Activated T-helper 17 cell treated with anti-CD3 and anti-CD28 coated beads, Interleukin-2, amount 50 U/mL, for 72 hours (primary cell): ENCODE data around the gene FEZ2. TPM values are rescaled to one million over a fixed set of nuclear protein-coding genes. Genes with fewer than 3 reads are reported as not detected.
"Not testable (repeated sequence)": the region's sequence is repeated elsewhere in the genome, so short reads cannot be mapped to it uniquely, and the experiment has no call there.

Experiments
- ATAC-seq: fragments of 150-1000 bp; cut with Tn5 transposase; replicated peaks from 2 replicates; pipeline ENCODE4 v1.10.0; 2021; ENCODE audit warnings: mild to moderate bottlenecking, moderate library complexity
- H3K27ac Mint-ChIP-seq: one replicate; pipeline ENCODE4 v1.8.0; 2022; ENCODE audit warnings: mixed read lengths
- H3K27me3 Mint-ChIP-seq: one replicate; pipeline ENCODE4 v1.8.0; 2022; ENCODE audit warnings: mixed read lengths
- H3K36me3 Mint-ChIP-seq: one replicate; pipeline ENCODE4 v1.8.0; 2022; ENCODE audit warnings: low read depth, mild to moderate bottlenecking, mixed read lengths
- H3K4me1 Mint-ChIP-seq: one replicate; pipeline ENCODE4 v1.8.0; 2022; ENCODE audit warnings: mixed read lengths
- H3K4me3 Mint-ChIP-seq: one replicate; pipeline ENCODE4 v1.8.0; 2022; ENCODE audit warnings: mild to moderate bottlenecking, mixed read lengths
- H3K9me3 Mint-ChIP-seq: one replicate; pipeline ENCODE4 v1.8.0; 2022; ENCODE audit warnings: mixed read lengths
- total RNA-seq, 2 donors: library from RNA; stranded (reverse); gene quantifications; one replicate each; pipeline ENCODE4 v1.2.3, GENCODE V29; 2022

Gene FEZ2
- total RNA-seq, 2 donors from 2014 or later, result 10.2 to 16.3 TPM

DNA sequence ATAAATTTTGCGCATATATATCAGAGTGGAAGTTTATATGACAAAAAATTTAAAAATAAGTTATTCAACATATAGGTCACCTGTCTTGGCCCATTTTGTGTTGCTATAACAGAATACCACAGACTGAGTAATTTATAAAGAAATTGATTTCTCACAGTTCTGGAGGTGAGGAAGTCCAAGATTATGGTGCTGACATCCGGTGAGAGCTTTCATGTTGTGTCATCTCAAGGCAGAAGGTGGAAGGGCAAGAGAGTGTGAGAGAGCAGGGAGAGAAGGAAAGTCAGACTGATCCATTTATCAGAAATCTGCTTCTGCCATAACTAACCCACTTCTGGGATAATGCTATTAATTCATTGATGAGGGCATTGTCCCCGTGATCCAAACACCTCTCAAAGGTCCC is 9.0 kb upstream of the FEZ2 start:
- Mint-ChIP-seq H3K4me3 (no peak overlapping the region), H3K36me3 (no peaks in the 10 kb centered on the region), H3K9me3 (no peaks in the 10 kb centered on the region), H3K27me3 (peaks cover 13% of the 10 kb centered on the region), H3K27ac (no peak overlapping the region), H3K4me1 (no peaks in the 10 kb centered on the region)
- ATAC-seq, result no peak

DNA sequence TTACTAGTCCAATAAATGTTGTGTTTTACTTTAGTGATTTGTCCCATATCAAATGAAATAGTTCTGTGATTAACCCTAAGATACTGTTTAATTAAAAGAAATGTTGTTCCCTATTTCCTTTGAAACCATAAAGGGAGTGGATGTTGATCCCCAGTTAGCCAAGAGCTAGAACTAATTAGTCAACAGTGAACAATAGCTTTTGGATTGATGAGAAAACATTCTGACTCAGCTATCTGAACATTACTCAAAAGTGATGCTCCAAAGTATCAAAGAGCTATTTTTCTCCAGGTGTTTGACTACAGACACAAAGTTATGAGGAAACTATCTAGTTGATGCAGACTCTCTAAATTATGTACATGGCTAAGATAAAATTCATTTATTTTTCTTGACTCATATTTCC is 7.3 kb upstream of the FEZ2 start:
- peaks cover 8% of the 10 kb centered on the region for H3K27me3 Mint-ChIP-seq
- H3K27ac Mint-ChIP-seq, result no peak overlapping the region
- no peak for ATAC-seq
- no peaks in the 10 kb centered on the region for H3K4me1 Mint-ChIP-seq
- no peak overlapping the region for H3K4me3 Mint-ChIP-seq
- no peaks in the 10 kb centered on the region for H3K9me3 Mint-ChIP-seq
- no peaks in the 10 kb centered on the region for H3K36me3 Mint-ChIP-seq

DNA sequence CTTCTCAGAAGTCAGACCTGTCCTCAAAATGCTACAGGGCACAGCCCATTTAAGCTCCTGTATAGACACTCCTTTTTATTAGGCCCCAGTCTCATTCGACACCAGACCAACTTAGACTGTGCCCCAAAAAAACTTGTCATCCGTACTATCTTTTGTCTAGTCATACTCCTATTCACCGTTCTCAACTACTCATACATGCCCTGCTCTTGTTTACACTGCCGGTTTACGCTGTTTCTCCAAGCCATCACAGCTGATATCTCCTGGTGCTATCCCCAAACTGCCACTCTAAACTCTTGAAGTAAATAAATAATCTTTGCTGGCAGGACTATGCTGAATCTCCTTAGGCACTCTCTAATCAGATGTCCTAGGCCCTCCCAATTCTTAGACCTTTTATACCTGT is 5.7 kb upstream of the FEZ2 start:
- ATAC-seq, H3K9me3 Mint-ChIP-seq, H3K27me3 Mint-ChIP-seq, H3K36me3 Mint-ChIP-seq, H3K4me1 Mint-ChIP-seq, H3K27ac Mint-ChIP-seq, H3K4me3 Mint-ChIP-seq: not testable (repeated sequence)

DNA sequence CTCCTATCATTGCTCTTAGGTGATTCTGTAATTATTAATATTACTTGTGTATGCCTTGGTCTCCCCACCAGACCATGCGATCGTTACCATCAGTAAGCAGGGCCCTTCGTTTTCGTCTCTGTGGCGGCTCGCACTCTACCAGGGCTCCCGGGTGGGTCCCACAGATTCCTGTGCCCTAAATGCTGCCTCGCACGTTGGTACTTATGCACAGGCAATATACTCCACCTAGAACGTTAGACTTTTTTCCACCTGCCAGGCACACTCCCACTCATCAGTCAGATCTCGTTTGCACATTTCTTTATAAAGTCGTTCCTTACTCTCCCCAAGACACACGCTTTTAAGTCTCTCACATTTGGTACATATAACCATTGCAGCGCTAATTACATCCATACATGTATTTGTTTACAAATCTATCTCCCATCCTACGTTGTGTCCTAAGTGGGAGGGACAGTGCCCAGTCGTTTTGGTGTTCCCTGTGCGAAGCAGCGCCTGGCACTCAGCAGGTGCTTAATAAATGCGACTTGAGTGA is 901 bp downstream of the FEZ2 start:
- ATAC-seq, result no peak
- Mint-ChIP-seq H3K4me1 (peaks cover 16% of the 10 kb centered on the region), H3K36me3 (no peaks in the 10 kb centered on the region), H3K27ac (peak overlapping the region; percentile 79), H3K4me3 (peak overlapping the region; percentile 92), H3K9me3 (no peaks in the 10 kb centered on the region), H3K27me3 (no peaks in the 10 kb centered on the region)

GRCh38 chr2:36596397-36596796 is 1.6 kb downstream of the FEZ2 start:
- Mint-ChIP-seq H3K36me3 (no peaks in the 10 kb centered on the region), H3K27ac (no peak overlapping the region), H3K4me1 (peaks cover 16% of the 10 kb centered on the region), H3K9me3 (no peaks in the 10 kb centered on the region), H3K27me3 (no peaks in the 10 kb centered on the region), H3K4me3 (peak overlapping the region; percentile 92)
- ATAC-seq, result no peak

GRCh38 chr2:36594849-36595248 is 3.1 kb downstream of the FEZ2 start:
- Mint-ChIP-seq H3K27ac (no peak overlapping the region), H3K36me3 (peaks cover 12% of the 10 kb centered on the region), H3K4me3 (no peak overlapping the region), H3K27me3 (no peaks in the 10 kb centered on the region), H3K4me1 (peaks cover 16% of the 10 kb centered on the region), H3K9me3 (no peaks in the 10 kb centered on the region)
- ATAC-seq, result no peak

DNA sequence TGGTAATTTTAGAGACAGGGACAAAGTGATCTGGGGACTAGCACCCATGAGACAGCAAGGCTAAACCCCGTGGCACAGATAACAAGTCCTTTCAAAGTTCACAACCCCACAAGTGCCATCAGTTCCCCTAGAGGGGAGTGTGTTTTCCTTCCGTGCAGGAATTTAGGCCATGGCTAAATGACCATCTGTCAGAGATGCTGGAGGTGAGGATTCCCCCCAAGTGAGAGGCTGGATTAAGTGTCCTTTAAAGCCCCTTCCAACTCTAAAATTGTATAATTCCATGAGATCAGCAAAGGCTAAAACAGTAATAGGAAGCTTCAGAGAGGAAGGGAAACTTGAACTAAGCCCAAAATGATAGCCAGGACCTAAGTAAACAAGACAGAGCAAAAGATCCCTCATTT is 8.7 kb downstream of the FEZ2 start:
- H3K4me1 Mint-ChIP-seq, result no peaks in the 10 kb centered on the region
- H3K9me3 Mint-ChIP-seq, result no peaks in the 10 kb centered on the region
- no peaks in the 10 kb centered on the region for H3K27me3 Mint-ChIP-seq
- peaks cover 62% of the 10 kb centered on the region for H3K36me3 Mint-ChIP-seq
- ATAC-seq, result no peak
- no peak overlapping the region for H3K4me3 Mint-ChIP-seq
- no peak overlapping the region for H3K27ac Mint-ChIP-seq

GRCh38 chr2:36587556-36587955 is 10.4 kb downstream of the FEZ2 start:
- peak; percentile 49 for ATAC-seq
- H3K36me3 Mint-ChIP-seq, result peaks cover 79% of the 10 kb centered on the region
- H3K27me3 Mint-ChIP-seq, result no peaks in the 10 kb centered on the region

GRCh38 chr2:36587101-36587500 is 10.9 kb downstream of the FEZ2 start:
- Mint-ChIP-seq H3K9me3 (no peaks in the 10 kb centered on the region), H3K4me1 (no peaks in the 10 kb centered on the region), H3K36me3 (peaks cover 84% of the 10 kb centered on the region), H3K27ac (peak overlapping the region; percentile 14), H3K27me3 (no peaks in the 10 kb centered on the region), H3K4me3 (no peak overlapping the region)
- no peak for ATAC-seq

More at GRCh38 chr2:36587556-36587955, 10.4 kb downstream of the FEZ2 start:
- Mint-ChIP-seq H3K9me3 (no peaks in the 10 kb centered on the region), H3K4me3 (no peak overlapping the region), H3K4me1 (no peaks in the 10 kb centered on the region), H3K27ac (peak overlapping the region; percentile 14)

- no peaks in the 10 kb centered on the region for H3K4me1 Mint-ChIP-seq
- ATAC-seq, result no peak
- no peak overlapping the region for H3K4me3 Mint-ChIP-seq
- H3K9me3 Mint-ChIP-seq, result no peaks in the 10 kb centered on the region
- peak overlapping the region; percentile 14 for H3K27ac Mint-ChIP-seq
- H3K36me3 Mint-ChIP-seq, result peaks cover 88% of the 10 kb centered on the region
- no peaks in the 10 kb centered on the region for H3K27me3 Mint-ChIP-seq
These were observed 11.3 kb downstream of the FEZ2 start for GRCh38 chr2:36586672-36587071.

DNA sequence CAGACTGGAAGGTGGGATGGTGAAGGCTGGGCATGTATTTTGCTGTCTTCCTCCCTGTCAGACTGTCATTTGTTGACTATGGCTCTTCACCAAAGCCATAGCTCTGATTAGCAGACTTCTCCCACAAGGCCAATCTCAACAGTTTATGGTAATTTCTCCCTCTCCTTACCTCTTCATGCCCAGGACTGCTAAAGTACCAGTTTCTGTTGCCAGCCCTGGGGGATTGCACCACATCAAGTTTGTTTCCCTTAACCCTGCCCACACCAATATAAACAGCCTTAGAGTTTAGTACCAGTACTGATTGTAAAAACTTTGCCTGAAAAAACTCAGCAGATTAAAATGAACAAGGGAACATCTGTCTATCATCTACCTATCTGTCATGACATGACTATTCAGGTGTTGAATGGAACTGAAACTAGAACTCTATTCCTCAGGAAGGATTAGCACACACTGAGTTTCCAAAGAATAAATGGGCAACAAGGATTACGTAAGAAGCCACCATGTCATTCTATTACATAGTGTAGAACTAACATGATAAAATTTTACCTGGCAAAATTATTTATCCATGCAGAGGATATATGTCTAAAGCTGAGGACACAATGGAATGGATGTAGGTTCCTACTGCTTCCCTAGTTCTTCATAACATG is 13.7 kb downstream of the FEZ2 start:
- Mint-ChIP-seq H3K36me3 (peaks cover 95% of the 10 kb centered on the region), H3K27me3 (no peaks in the 10 kb centered on the region), H3K4me3 (no peak overlapping the region), H3K4me1 (no peaks in the 10 kb centered on the region), H3K27ac (no peak overlapping the region), H3K9me3 (no peaks in the 10 kb centered on the region)
- no peak for ATAC-seq

GRCh38 chr2:36582951-36583350 is 15.0 kb downstream of the FEZ2 start:
- Mint-ChIP-seq H3K27me3 (no peaks in the 10 kb centered on the region), H3K4me3 (no peak overlapping the region), H3K36me3 (peaks cover 98% of the 10 kb centered on the region), H3K27ac (no peak overlapping the region), H3K9me3 (no peaks in the 10 kb centered on the region), H3K4me1 (peaks cover 4% of the 10 kb centered on the region)
- no peak for ATAC-seq

DNA sequence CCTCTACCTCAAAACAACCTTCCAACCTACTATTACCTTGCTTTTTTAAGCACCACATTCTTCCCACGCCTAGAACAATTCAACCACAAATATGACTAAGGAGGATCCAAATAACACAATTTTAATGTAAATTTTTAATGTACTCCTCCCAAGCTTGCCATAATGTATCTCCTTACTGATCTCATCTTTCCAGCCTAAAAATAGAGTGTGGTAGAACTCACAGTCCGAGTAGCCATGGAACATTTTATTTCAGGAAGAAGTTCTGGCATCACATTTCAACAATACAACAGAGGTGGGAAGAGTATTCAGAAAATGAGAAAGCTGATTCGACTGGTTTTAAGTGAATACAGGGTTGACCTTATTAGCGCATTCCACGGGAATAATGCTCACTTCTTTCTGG is 15.4 kb downstream of the FEZ2 start:
- peaks cover 98% of the 10 kb centered on the region for H3K36me3 Mint-ChIP-seq
- H3K27ac Mint-ChIP-seq, result no peak overlapping the region
- H3K4me1 Mint-ChIP-seq, result peaks cover 4% of the 10 kb centered on the region
- ATAC-seq, result no peak
- H3K9me3 Mint-ChIP-seq, result no peaks in the 10 kb centered on the region
- H3K27me3 Mint-ChIP-seq, result no peaks in the 10 kb centered on the region
- H3K4me3 Mint-ChIP-seq, result no peak overlapping the region

- H3K9me3 Mint-ChIP-seq, result no peaks in the 10 kb centered on the region
- peaks cover 8% of the 10 kb centered on the region for H3K4me1 Mint-ChIP-seq
- H3K4me3 Mint-ChIP-seq, result peak overlapping the region; percentile 26
- peak overlapping the region; percentile 31 for H3K27ac Mint-ChIP-seq
- ATAC-seq, result no peak
- no peaks in the 10 kb centered on the region for H3K27me3 Mint-ChIP-seq
- peaks cover 100% of the 10 kb centered on the region for H3K36me3 Mint-ChIP-seq
These were observed 18.7 kb downstream of the FEZ2 start for GRCh38 chr2:36579297-36579664.

- peak overlapping the region; percentile 31 for H3K27ac Mint-ChIP-seq
- no peaks in the 10 kb centered on the region for H3K9me3 Mint-ChIP-seq
- no peaks in the 10 kb centered on the region for H3K27me3 Mint-ChIP-seq
- peaks cover 100% of the 10 kb centered on the region for H3K36me3 Mint-ChIP-seq
- ATAC-seq, result peak; percentile 69
- H3K4me1 Mint-ChIP-seq, result peaks cover 9% of the 10 kb centered on the region
- peak overlapping the region; percentile 26 for H3K4me3 Mint-ChIP-seq
These were observed 19.3 kb downstream of the FEZ2 start for GRCh38 chr2:36578343-36579296.
